ENCODE measurements around the gene KLHL13. TPM values are rescaled to one million over a fixed set of nuclear protein-coding genes. Genes with fewer than 3 reads are reported as not detected.
"Not testable (repeated sequence)": the region's sequence is repeated elsewhere in the genome, so short reads cannot be mapped to it uniquely, and the experiment has no call there.

Gene KLHL13
- polyA plus RNA-seq, 6 donors from 2014 or later = 0.27 TPM; not detected in 5

- not testable (repeated sequence) for ATAC-seq (ENCODE audit: low read depth in 2 of 2); DNase-seq
These were observed 7.6 kb upstream of the KLHL13 start for GRCh38 chrX:118124243-118124642.

GRCh38 chrX:118117741-118118140, 1.1 kb upstream of the KLHL13 start:
- Mint-ChIP-seq H3K4me1 (peaks cover 10 to 18% (median 12%) of the 10 kb centered on the region in 3 donors), H3K4me3 (peak overlapping the region in 6 of 8 donors; percentile 36 to 80 (median 72)), H3K27me3 (peaks cover 9 to 23% (median 17%) of the 10 kb centered on the region in 3 donors), H3K9me3 (peaks cover 0 to 4% (median 0%) of the 10 kb centered on the region in 7 donors), H3K27ac (peak overlapping the region in 1 of 6 donors; percentile 70), H3K36me3 (peaks cover 0 to 9% of the 10 kb centered on the region in 2 donors)
- DNase-seq (no peak), ATAC-seq (ENCODE audit: low read depth in 2 of 2) (no peak)

More at GRCh38 chrX:118124243-118124642, 7.6 kb upstream of the KLHL13 start:
- not testable (repeated sequence) for H3K4me3 Mint-ChIP-seq, H3K36me3 Mint-ChIP-seq, H3K27me3 Mint-ChIP-seq, H3K27ac Mint-ChIP-seq, H3K4me1 Mint-ChIP-seq, H3K9me3 Mint-ChIP-seq

- ATAC-seq (ENCODE audit: low read depth in 2 of 2) (peak; percentile 16 to 60), DNase-seq (no peak)
- H3K9me3 Mint-ChIP-seq = peaks cover 0 to 3% (median 0%) of the 10 kb centered on the region in 7 donors
- peak overlapping the region; percentile 60 to 88 (median 82) for H3K4me3 Mint-ChIP-seq
- H3K36me3 Mint-ChIP-seq = peaks cover 0 to 9% of the 10 kb centered on the region in 2 donors
- peaks cover 9 to 23% (median 15%) of the 10 kb centered on the region in 3 donors for H3K27me3 Mint-ChIP-seq
- peaks cover 10 to 18% (median 12%) of the 10 kb centered on the region in 3 donors for H3K4me1 Mint-ChIP-seq
- H3K27ac Mint-ChIP-seq = peak overlapping the region in 2 of 6 donors; percentile 7 to 40
These were observed 477 bp downstream of the KLHL13 start for GRCh38 chrX:118115953-118116712.

GRCh38 chrX:118114971-118115370, 1.6 kb downstream of the KLHL13 start:
- peaks cover 0 to 9% of the 10 kb centered on the region in 2 donors for H3K36me3 Mint-ChIP-seq
- DNase-seq (no peak), ATAC-seq (ENCODE audit: low read depth in 2 of 2) (no peak)
- H3K27me3 Mint-ChIP-seq = peaks cover 9 to 19% (median 11%) of the 10 kb centered on the region in 3 donors
- H3K4me3 Mint-ChIP-seq = no peak overlapping the region
- peaks cover 0 to 1% (median 0%) of the 10 kb centered on the region in 7 donors for H3K9me3 Mint-ChIP-seq
- H3K4me1 Mint-ChIP-seq = peaks cover 10 to 18% (median 12%) of the 10 kb centered on the region in 3 donors
- no peak overlapping the region for H3K27ac Mint-ChIP-seq

- Mint-ChIP-seq H3K36me3 (no peaks in the 10 kb centered on the region), H3K27ac (no peak overlapping the region), H3K4me3 (no peak overlapping the region), H3K9me3 (peaks cover 0 to 2% (median 0%) of the 10 kb centered on the region in 7 donors), H3K4me1 (no peaks in the 10 kb centered on the region), H3K27me3 (peaks cover 0 to 5% (median 0%) of the 10 kb centered on the region in 3 donors)
- no peak for ATAC-seq (ENCODE audit: low read depth in 2 of 2)
- no peak for DNase-seq
These were observed 7.5 kb downstream of the KLHL13 start for GRCh38 chrX:118109065-118109464.

GRCh38 chrX:118108304-118108703, 8.3 kb downstream of the KLHL13 start:
- no peak for ATAC-seq (ENCODE audit: low read depth in 2 of 2)
- Mint-ChIP-seq H3K4me1 (no peaks in the 10 kb centered on the region), H3K27ac (no peak overlapping the region), H3K27me3 (peaks cover 0 to 5% (median 0%) of the 10 kb centered on the region in 3 donors), H3K36me3 (no peaks in the 10 kb centered on the region), H3K9me3 (peaks cover 0 to 2% (median 0%) of the 10 kb centered on the region in 7 donors), H3K4me3 (no peak overlapping the region)
- no peak for DNase-seq

- no peak for DNase-seq
- no peaks in the 10 kb centered on the region for H3K36me3 Mint-ChIP-seq
- no peak overlapping the region for H3K27ac Mint-ChIP-seq
- no peaks in the 10 kb centered on the region for H3K4me1 Mint-ChIP-seq
- peaks cover 0 to 2% (median 0%) of the 10 kb centered on the region in 3 donors for H3K27me3 Mint-ChIP-seq
- ATAC-seq (ENCODE audit: low read depth in 2 of 2) = no peak
- H3K9me3 Mint-ChIP-seq = peaks cover 0 to 17% (median 1%) of the 10 kb centered on the region in 7 donors
- H3K4me3 Mint-ChIP-seq = no peak overlapping the region
These were observed 16.5 kb downstream of the KLHL13 start for GRCh38 chrX:118100091-118100490.

- no peak for DNase-seq
- no peaks in the 10 kb centered on the region for H3K4me1 Mint-ChIP-seq
- no peaks in the 10 kb centered on the region for H3K27me3 Mint-ChIP-seq
- peaks cover 0 to 7% of the 10 kb centered on the region in 2 donors for H3K36me3 Mint-ChIP-seq
- ATAC-seq (ENCODE audit: low read depth in 2 of 2) = no peak
- no peak overlapping the region for H3K4me3 Mint-ChIP-seq
- peaks cover 0 to 22% (median 6%) of the 10 kb centered on the region in 7 donors for H3K9me3 Mint-ChIP-seq
- H3K27ac Mint-ChIP-seq = no peak overlapping the region
These were observed 28.5 kb downstream of the KLHL13 start for GRCh38 chrX:118088084-118088483.

GRCh38 chrX:118074196-118074595, 42.4 kb downstream of the KLHL13 start:
- ATAC-seq (ENCODE audit: low read depth in 2 of 2) (no peak), DNase-seq (no peak)
- peaks cover 0 to 11% (median 1%) of the 10 kb centered on the region in 7 donors for H3K9me3 Mint-ChIP-seq
- H3K36me3 Mint-ChIP-seq = no peaks in the 10 kb centered on the region
- H3K27me3 Mint-ChIP-seq = no peaks in the 10 kb centered on the region
- H3K27ac Mint-ChIP-seq = no peak overlapping the region
- no peak overlapping the region for H3K4me3 Mint-ChIP-seq
- H3K4me1 Mint-ChIP-seq = no peaks in the 10 kb centered on the region

GRCh38 chrX:118066867-118067515, 49.6 kb downstream of the KLHL13 start:
- H3K4me1 Mint-ChIP-seq = peaks cover 6 to 11% (median 7%) of the 10 kb centered on the region in 3 donors
- H3K27me3 Mint-ChIP-seq = no peaks in the 10 kb centered on the region
- ATAC-seq (ENCODE audit: low read depth in 2 of 2) = no peak
- no peak overlapping the region for H3K27ac Mint-ChIP-seq
- H3K4me3 Mint-ChIP-seq = no peak overlapping the region
- no peaks in the 10 kb centered on the region for H3K36me3 Mint-ChIP-seq
- no peak for DNase-seq
- peaks cover 0 to under 1% (median 0%) of the 10 kb centered on the region in 7 donors for H3K9me3 Mint-ChIP-seq

GRCh38 chrX:118062817-118063615, 53.6 kb downstream of the KLHL13 start:
- Mint-ChIP-seq H3K9me3 (peaks cover 0 to 4% (median 0%) of the 10 kb centered on the region in 7 donors), H3K4me1 (peaks cover 6 to 15% (median 9%) of the 10 kb centered on the region in 3 donors), H3K27me3 (no peaks in the 10 kb centered on the region), H3K4me3 (peak overlapping the region in 1 of 8 donors; percentile 26), H3K27ac (peak overlapping the region in 1 of 6 donors; percentile 34), H3K36me3 (no peaks in the 10 kb centered on the region)
- DNase-seq = no peak
- ATAC-seq (ENCODE audit: low read depth in 2 of 2) = peak; percentile 27 to 57

GRCh38 chrX:118062048-118062789, 54.4 kb downstream of the KLHL13 start:
- H3K9me3 Mint-ChIP-seq = peaks cover 0 to 5% (median 0%) of the 10 kb centered on the region in 7 donors
- no peak overlapping the region for H3K4me3 Mint-ChIP-seq

More at GRCh38 chrX:118062048-118062789, 54.4 kb downstream of the KLHL13 start:
- no peak for ATAC-seq (ENCODE audit: low read depth in 2 of 2)
- Mint-ChIP-seq H3K27me3 (no peaks in the 10 kb centered on the region), H3K36me3 (no peaks in the 10 kb centered on the region), H3K4me1 (peaks cover 6 to 15% (median 9%) of the 10 kb centered on the region in 3 donors), H3K27ac (peak overlapping the region in 1 of 6 donors; percentile 34)
- no peak for DNase-seq

Measured in naive B cell (primary cell).